Coronary artery (tissue), 2 donors: ENCODE measurements around the gene RBM19.

Source experiments
- DNase-seq: peaks from one replicate; pipeline ENCODE4 v3.0.0-alpha.2; 2017; ENCODE audit warnings: low spot score
- H3K27ac ChIP-seq, 2 donors: fragments of 200-600 bp; sonication (generic); one replicate each; pipeline ENCODE4 v1.5.1; 2016 to 2019
- H3K4me3 ChIP-seq: fragments of 200-600 bp; sonication (generic); 2 replicates; pipeline ENCODE4 v1.5.1; 2016; ENCODE audit warnings: mild to moderate bottlenecking, moderate library complexity
- CTCF ChIP-seq: fragments of 200-600 bp; sonication (generic); IDR thresholded peaks from one replicate; pipeline ENCODE4 v1.5.1; 2019; ENCODE audit warnings: antibody characterized with exemption

The RBM19 gene

GRCh38 chr12:113786107-113786506, 180.0 kb downstream of the RBM19 start:
- no peak overlapping the region for H3K4me3 ChIP-seq
- no peak overlapping the region for H3K27ac ChIP-seq
- TF ChIP-seq CTCF = no peak

GRCh38 chr12:113783811-113784210, 182.3 kb downstream of the RBM19 start:
- H3K27ac ChIP-seq = no peak overlapping the region
- no peak for DNase-seq
- no peak for TF ChIP-seq CTCF
- no peak overlapping the region for H3K4me3 ChIP-seq

More at GRCh38 chr12:113786107-113786506, 180.0 kb downstream of the RBM19 start:
- DNase-seq = no peak

GRCh38 chr12:113782873-113783272, 183.3 kb downstream of the RBM19 start:
- DNase-seq = no peak
- TF ChIP-seq CTCF = no peak
- H3K4me3 ChIP-seq = no peak overlapping the region
- H3K27ac ChIP-seq = no peak overlapping the region

GRCh38 chr12:113781415-113782198, 184.5 kb downstream of the RBM19 start:
- TF ChIP-seq CTCF = no peak
- Histone ChIP-seq H3K27ac (no peak overlapping the region), H3K4me3 (no peak overlapping the region)
- no peak for DNase-seq

DNA sequence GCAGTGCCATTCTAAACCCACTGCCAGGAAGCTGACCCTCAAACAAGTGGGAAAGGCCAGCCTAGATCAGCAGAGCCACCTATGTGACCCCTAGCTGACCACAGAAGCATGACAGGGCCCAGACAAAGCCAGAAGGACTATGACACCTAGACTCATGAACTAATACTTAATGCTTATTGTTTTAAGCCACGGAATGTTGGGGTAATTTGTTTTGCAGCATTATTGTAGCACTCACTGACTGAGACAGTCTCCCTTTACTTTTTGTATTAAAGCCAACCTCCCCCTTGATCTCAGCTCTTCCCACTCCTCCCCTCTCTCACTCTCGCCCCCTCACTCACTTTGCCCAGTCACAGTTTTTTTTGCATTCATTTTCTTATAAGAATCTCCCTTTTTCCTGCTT, 186.4 kb downstream of the RBM19 start:
- Histone ChIP-seq H3K4me3 (no peak overlapping the region), H3K27ac (no peak overlapping the region)
- TF ChIP-seq CTCF = no peak
- no peak for DNase-seq

DNA sequence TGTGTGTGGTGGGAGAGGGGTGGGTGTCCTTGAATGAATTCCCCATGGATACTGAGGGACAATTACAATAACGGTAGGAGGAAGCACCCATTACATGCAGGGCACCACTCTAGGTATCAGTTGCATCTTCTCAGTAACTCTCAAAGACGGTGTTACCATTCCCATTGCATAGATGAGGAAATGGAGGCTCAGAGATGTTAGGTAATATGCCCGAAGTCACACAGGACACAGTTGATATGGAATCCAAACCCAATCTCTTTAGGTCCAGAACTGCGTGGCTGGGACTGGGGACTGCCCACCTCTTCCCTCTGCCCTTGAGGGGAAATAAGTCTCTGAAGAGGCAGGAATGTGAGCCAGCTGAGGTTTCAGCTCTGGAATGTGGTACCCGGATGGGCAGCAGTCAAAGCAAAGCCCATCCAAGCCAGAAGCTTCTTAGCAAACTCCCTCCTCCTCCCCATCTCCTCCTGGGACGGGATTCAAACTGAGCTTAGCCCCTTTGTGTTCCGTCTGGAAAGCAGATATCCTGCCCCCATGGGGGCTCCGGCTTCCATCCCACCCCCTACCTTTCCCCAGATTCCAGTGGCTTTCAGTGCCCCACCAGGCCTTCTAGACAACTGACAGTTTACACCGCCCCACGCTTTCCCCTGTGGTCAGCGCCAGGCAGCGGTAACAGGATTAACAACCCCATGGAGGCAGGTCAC, 187.5 kb downstream of the RBM19 start:
- no peak for DNase-seq
- Histone ChIP-seq H3K27ac (no peak overlapping the region), H3K4me3 (no peak overlapping the region)
- no peak for TF ChIP-seq CTCF

GRCh38 chr12:113777751-113778150, 188.4 kb downstream of the RBM19 start:
- H3K4me3 ChIP-seq = no peak overlapping the region
- no peak for TF ChIP-seq CTCF
- no peak overlapping the region for H3K27ac ChIP-seq
- no peak for DNase-seq
